Neural cell (in vitro differentiated cells): Measurements from ENCODE around the gene CCDC68. TPM values are rescaled to one million over a fixed set of nuclear protein-coding genes. Genes with fewer than 3 reads are reported as not detected.

ENCODE experiments used
- H2AFZ ChIP-seq: fragments of 200-600, 300-800 bp; sonication (generic), shearing (Covaris generic); 2 replicates; pipeline ENCODE4 v1.6.0; 2014; ENCODE audit warnings: low read depth, mild to moderate bottlenecking, antibody characterized with exemption, low read length, moderate library complexity
- H3F3A ChIP-seq: fragments of 200-600 bp; shearing (Covaris generic); 2 replicates; pipeline ENCODE4 v1.6.1; 2016; ENCODE audit warnings: mild to moderate bottlenecking, moderate library complexity, mixed read lengths, antibody characterized with exemption, low read length; ENCODE audit not compliant: insufficient read depth, poor library complexity, severe bottlenecking
- H3K27ac ChIP-seq: fragments of 200-600, 300-800 bp; sonication (generic), shearing (Covaris generic); 2 replicates; pipeline ENCODE4 v1.5.1; 2014; ENCODE audit warnings: mild to moderate bottlenecking, low read length, moderate library complexity
- H3K27me3 ChIP-seq: fragments of 300-800, 200-600 bp; sonication (generic), shearing (Covaris generic); 2 replicates; pipeline ENCODE4 v1.6.0; 2014; ENCODE audit warnings: mild to moderate bottlenecking, low read depth, low read length, moderate library complexity; ENCODE audit not compliant: insufficient read depth
- H3K36me3 ChIP-seq: fragments of 300-800, 200-600 bp; sonication (generic), shearing (Covaris generic); 2 replicates; pipeline ENCODE4 v1.5.1; 2014; ENCODE audit warnings: mild to moderate bottlenecking, antibody characterized with exemption, low read length, moderate library complexity; ENCODE audit not compliant: insufficient read depth
- H3K4me2 ChIP-seq: fragments of 300-800, 200-600 bp; sonication (generic), shearing (Covaris generic); 2 replicates; pipeline ENCODE4 v1.6.0; 2014; ENCODE audit warnings: mild to moderate bottlenecking, low read length
- H3K4me3 ChIP-seq: fragments of 300-800, 200-600 bp; sonication (generic), shearing (Covaris generic); 2 replicates; pipeline ENCODE4 v1.5.1; 2014; ENCODE audit warnings: mild to moderate bottlenecking, low read length, moderate library complexity
- H3K79me2 ChIP-seq: fragments of 200-600 bp; shearing (Covaris generic); replicated peaks from 2 replicates; pipeline ENCODE4 v1.6.0; 2014; ENCODE audit warnings: mild to moderate bottlenecking, low read length, moderate library complexity; ENCODE audit not compliant: insufficient read depth
- H3K9ac ChIP-seq: fragments of 300-800, 200-600 bp; sonication (generic), shearing (Covaris generic); 2 replicates; pipeline ENCODE4 v1.6.1; 2016; ENCODE audit warnings: mild to moderate bottlenecking, low read length, mixed read lengths
- H3K9me2 ChIP-seq: fragments of 200-600 bp; shearing (Covaris generic); 2 replicates; pipeline ENCODE4 v1.6.1; 2016; ENCODE audit warnings: mild to moderate bottlenecking, low read length, mixed read lengths; ENCODE audit not compliant: insufficient read depth
- H3K9me3 ChIP-seq: fragments of 200-600, 300-800 bp; sonication (generic), shearing (Covaris generic); 2 replicates; pipeline ENCODE4 v1.6.1; 2016; ENCODE audit warnings: mild to moderate bottlenecking, mixed run types, low read length, moderate library complexity, mixed read lengths
- H4K20me1 ChIP-seq: fragments of 200-600 bp; shearing (Covaris generic); 2 replicates; pipeline ENCODE4 v1.6.1; 2016; ENCODE audit warnings: mild to moderate bottlenecking, mixed run types; ENCODE audit not compliant: insufficient read depth
- CTCF ChIP-seq: fragments of 450-650 bp; IDR thresholded peaks from 2 replicates; pipeline ENCODE4 v1.5.1; 2014; ENCODE audit warnings: antibody characterized with exemption, mild to moderate bottlenecking, moderate library complexity; ENCODE audit not compliant: poor library complexity, severe bottlenecking
- EP300 ChIP-seq: fragments of 450-650 bp; conservative IDR thresholded peaks from 2 replicates; pipeline ENCODE4 v1.6.1; 2014; ENCODE audit warnings: antibody characterized with exemption, mild to moderate bottlenecking, moderate library complexity; ENCODE audit not compliant: poor library complexity, severe bottlenecking
- EZH2 ChIP-seq: fragments of 200-600, 300-800 bp; shearing (Covaris generic), sonication (generic); IDR thresholded peaks from 2 replicates; pipeline ENCODE4 v1.6.1; 2014; ENCODE audit warnings: antibody characterized with exemption, low read length, borderline replicate concordance, mild to moderate bottlenecking; ENCODE audit not compliant: insufficient read depth, poor library complexity, severe bottlenecking
- POLR2AphosphoS5 ChIP-seq: IDR thresholded peaks from 2 replicates; pipeline ENCODE4 v1.6.1; 2012
- RAD21 ChIP-seq: fragments of 450-650 bp; conservative IDR thresholded peaks from 2 replicates; pipeline ENCODE4 v1.6.1; 2014; ENCODE audit warnings: antibody characterized with exemption, mild to moderate bottlenecking, moderate library complexity
- REST ChIP-seq: IDR thresholded peaks from 2 replicates; pipeline ENCODE4 v1.6.1; 2012; ENCODE audit warnings: borderline replicate concordance
- SMC3 ChIP-seq: fragments of 450-650 bp; conservative IDR thresholded peaks from 2 replicates; pipeline ENCODE4 v1.6.1; 2014; ENCODE audit warnings: antibody characterized with exemption, mild to moderate bottlenecking, moderate library complexity; ENCODE audit not compliant: poor library complexity
- TAF1 ChIP-seq: IDR thresholded peaks from 2 replicates; pipeline ENCODE4 v1.6.1; 2012; ENCODE audit warnings: low read depth
- polyA plus RNA-seq: library from polyadenylated mRNA; depleted of rRNA; stranded (reverse); fragments of >200 nt; gene quantifications from 2 replicates; pipeline ENCODE4 v1.2.3, GENCODE V29; 2014

Gene CCDC68
- polyA plus RNA-seq, 1 donor from 2014 or later = 0.30 TPM

DNA sequence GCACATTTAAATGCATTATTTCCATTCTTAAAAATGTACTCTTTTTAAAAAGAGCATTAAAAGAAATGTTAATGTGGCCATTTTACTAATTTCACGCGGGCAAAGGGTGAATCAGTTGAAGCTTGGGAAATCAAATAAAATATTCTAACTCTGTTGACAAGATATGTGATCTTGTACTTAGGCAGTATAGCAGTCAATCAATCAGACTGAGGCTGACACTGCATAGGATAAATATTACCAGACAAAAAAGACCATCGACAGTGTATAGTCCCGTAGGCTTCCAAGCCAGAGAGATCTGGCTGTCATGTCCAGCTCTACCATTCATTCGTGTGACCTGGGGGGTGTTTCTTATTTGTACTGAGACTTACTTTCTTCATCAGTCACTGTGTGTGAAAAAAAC lies 39.8 kb upstream of the CCDC68 start:
- Histone ChIP-seq H3K4me2 (no peak overlapping the region), H3K9me3 (no peaks in the 10 kb centered on the region), H3K36me3 (no peaks in the 10 kb centered on the region), H3K9ac (no peak overlapping the region), H3K9me2 (no peaks in the 10 kb centered on the region), H3K4me3 (no peak overlapping the region), H2AFZ (no peak overlapping the region), H4K20me1 (no peaks in the 10 kb centered on the region), H3K79me2 (no peaks in the 10 kb centered on the region), H3K27me3 (no peaks in the 10 kb centered on the region), H3F3A (peaks cover 4% of the 10 kb centered on the region), H3K27ac (no peak overlapping the region)
- TF ChIP-seq RAD21 (no peak), POLR2AphosphoS5 (peak; percentile 56), REST (no peak), SMC3 (no peak), TAF1 (no peak), CTCF (no peak), EP300 (peak; percentile 83)

- Histone ChIP-seq H3K79me2 (no peaks in the 10 kb centered on the region), H3F3A (peaks cover 4% of the 10 kb centered on the region), H3K9me3 (no peaks in the 10 kb centered on the region), H3K4me2 (no peak overlapping the region), H3K9ac (no peak overlapping the region), H3K9me2 (no peaks in the 10 kb centered on the region), H4K20me1 (no peaks in the 10 kb centered on the region), H3K27ac (no peak overlapping the region), H2AFZ (no peak overlapping the region), H3K36me3 (no peaks in the 10 kb centered on the region), H3K27me3 (no peaks in the 10 kb centered on the region), H3K4me3 (no peak overlapping the region)
- no peak for TF ChIP-seq REST
- TF ChIP-seq EZH2 = no peak
- no peak for TF ChIP-seq EP300
- TF ChIP-seq POLR2AphosphoS5 = no peak
Observed at GRCh38 chr18:54995421-54996143, 36.3 kb upstream of the CCDC68 start.
